IPS DF 6.9 (cell line): Measurements from ENCODE around the gene AFMID.
"Not testable (repeated sequence)": the region's sequence is repeated elsewhere in the genome, so short reads cannot be mapped to it uniquely, and the experiment has no call there.

ENCODE experiments used
- DNase-seq: peaks from one replicate; pipeline ENCODE4 v3.0.0-alpha.2; 2013; ENCODE audit warnings: low read depth, low spot score
- H3K27ac ChIP-seq: one replicate; pipeline ENCODE4 v1.5.1; 2013; ENCODE audit warnings: low read length, control low read depth
- H3K27me3 ChIP-seq: 2 replicates; pipeline ENCODE4 v1.6.1; 2013; ENCODE audit warnings: mild to moderate bottlenecking, low read length; ENCODE audit not compliant: control insufficient read depth, insufficient read depth
- H3K36me3 ChIP-seq: 2 replicates; pipeline ENCODE4 v1.6.1; 2013; ENCODE audit warnings: low read length; ENCODE audit not compliant: control insufficient read depth, insufficient read depth
- H3K4me1 ChIP-seq: 2 replicates; pipeline ENCODE4 v1.6.1; 2013; ENCODE audit warnings: low read length; ENCODE audit not compliant: control insufficient read depth, insufficient read depth
- H3K4me3 ChIP-seq: 2 replicates; pipeline ENCODE4 v1.5.1; 2013; ENCODE audit warnings: mild to moderate bottlenecking, low read length
- H3K9me3 ChIP-seq: 2 replicates; pipeline ENCODE4 v1.6.1; 2013; ENCODE audit warnings: low read length, inconsistent platforms; ENCODE audit not compliant: control insufficient read depth, insufficient read depth
- WGBS: extraction: QIAGEN DNeasy Blood & Tissue Kit; methylation state at CpG from one replicate; pipeline ENCODE4 v1.1.7; 2013; ENCODE audit warnings: mixed read lengths, missing lambda C conversion rate; ENCODE audit not compliant: insufficient read length, insufficient coverage; 5-methylcytosine and 5-hydroxymethylcytosine counted together

The AFMID gene

GRCh38 chr17:78186692-78187595 is at the start of gene AFMID, which contains the start of gene TK1:
AFMID (plus strand) TSS chr17:78187362; CDS start chr17:78187371, 9 bp downstream.
TK1 (minus strand) TSS chr17:78187052; CDS start chr17:78186994, 58 bp downstream.
- DNase-seq = peak; percentile 92
- H3K4me1 ChIP-seq = 0 out of 2 replicates have a peak, but pooled peaks cover 5% of the 10 kb centered on the region
- H3K9me3 ChIP-seq = no peaks in the 10 kb centered on the region
- WGBS = no CpG with 5 or more reads among the region's 57 CpGs
- no peaks in the 10 kb centered on the region for H3K27me3 ChIP-seq
- H3K36me3 ChIP-seq = peaks cover 21% of the 10 kb centered on the region
- no peak within 1 kb of the TSS for H3K27ac ChIP-seq
- peak within 1 kb of the TSS; percentile 82 for H3K4me3 ChIP-seq

GRCh38 chr17:78137392-78138203 is 49.6 kb upstream of the AFMID start:
- Histone ChIP-seq H3K27ac (no peak overlapping the region), H3K4me3 (no peak overlapping the region), H3K27me3 (no peaks in the 10 kb centered on the region), H3K4me1 (peaks cover 3% of the 10 kb centered on the region; the same call in 1 of the 2 replicates), H3K9me3 (no peaks in the 10 kb centered on the region), H3K36me3 (no peaks in the 10 kb centered on the region)
- WGBS = no CpG with 5 or more reads among the region's 26 CpGs
- no peak for DNase-seq

- H3K9me3 ChIP-seq = no peaks in the 10 kb centered on the region
- no peak for DNase-seq
- whole genome bisulfite sequencing = no CpG with 5 or more reads among the region's 17 CpGs
- no peaks in the 10 kb centered on the region for H3K27me3 ChIP-seq
- no peak overlapping the region for H3K27ac ChIP-seq
- H3K36me3 ChIP-seq = no peaks in the 10 kb centered on the region
- H3K4me1 ChIP-seq = peaks cover 3% of the 10 kb centered on the region; the same call in 1 of the 2 replicates
- H3K4me3 ChIP-seq = no peak overlapping the region
These were observed 48.7 kb upstream of the AFMID start for GRCh38 chr17:78138204-78139060.

- H3K4me3 ChIP-seq, H3K4me1 ChIP-seq, H3K36me3 ChIP-seq, H3K27me3 ChIP-seq, H3K27ac ChIP-seq, DNase-seq, H3K9me3 ChIP-seq: not testable (repeated sequence)
- no CpG with 5 or more reads among the region's 12 CpGs for WGBS
These were observed 47.3 kb upstream of the AFMID start for GRCh38 chr17:78139861-78140168.

- Histone ChIP-seq H3K36me3 (no peaks in the 10 kb centered on the region), H3K9me3 (no peaks in the 10 kb centered on the region), H3K27me3 (no peaks in the 10 kb centered on the region), H3K4me1 (no peaks in the 10 kb centered on the region; the same call in 1 of the 2 replicates), H3K27ac (no peak overlapping the region), H3K4me3 (peak overlapping the region; percentile 18; the same call in 1 of the 2 replicates)
- peak; percentile 91 for DNase-seq
- WGBS = no CpG with 5 or more reads among the region's 58 CpGs
These were observed 46.8 kb upstream of the AFMID start for GRCh38 chr17:78140169-78141051.

- H3K4me3 ChIP-seq = no peak overlapping the region
- no peaks in the 10 kb centered on the region; the same call in 1 of the 2 replicates for H3K4me1 ChIP-seq
- H3K9me3 ChIP-seq = no peaks in the 10 kb centered on the region
- no peaks in the 10 kb centered on the region for H3K36me3 ChIP-seq
- H3K27me3 ChIP-seq = no peaks in the 10 kb centered on the region
- no CpG with 5 or more reads among the region's 20 CpGs for WGBS
- no peak overlapping the region for H3K27ac ChIP-seq
- DNase-seq = no peak
These were observed 45.6 kb upstream of the AFMID start for GRCh38 chr17:78141437-78142118.

- Histone ChIP-seq H3K27me3 (no peaks in the 10 kb centered on the region), H3K4me1 (no peaks in the 10 kb centered on the region; the same call in 1 of the 2 replicates), H3K27ac (no peak overlapping the region), H3K9me3 (no peaks in the 10 kb centered on the region), H3K36me3 (no peaks in the 10 kb centered on the region), H3K4me3 (no peak overlapping the region)
- WGBS = no CpG with 5 or more reads among the region's 16 CpGs
- DNase-seq = no peak
These were observed 44.9 kb upstream of the AFMID start for GRCh38 chr17:78142119-78142861.

- WGBS = no CpG with 5 or more reads among the region's 21 CpGs
- no peak for DNase-seq
- H3K4me1 ChIP-seq = no peaks in the 10 kb centered on the region
- H3K27me3 ChIP-seq = no peaks in the 10 kb centered on the region
- no peaks in the 10 kb centered on the region for H3K9me3 ChIP-seq
- H3K4me3 ChIP-seq = no peak overlapping the region
- no peak overlapping the region for H3K27ac ChIP-seq
- H3K36me3 ChIP-seq = no peaks in the 10 kb centered on the region
These were observed 43.7 kb upstream of the AFMID start for GRCh38 chr17:78143214-78144146.
